HL-60 (cell line): Measurements from ENCODE around the gene AKR1D1.
A peak's percentile ranks its signal among the peaks of the same experiment; 100 is the strongest.

Experiments
- DNase-seq, 2 experiments: peaks; one replicate each; pipeline ENCODE4 v3.0.0-alpha.2; 2010 to 2020; ENCODE audit warnings: low read depth in 1 of 2, low spot score in 1 of 2
- H3K27ac ChIP-seq: fragments of 250-450 bp; sonication (Bioruptor Pico); replicated peaks from 2 replicates; pipeline ENCODE4 v1.5.1; 2020; ENCODE audit warnings: mild to moderate bottlenecking, moderate library complexity
- H3K27me3 ChIP-seq: fragments of 250-450 bp; sonication (Bioruptor Pico); 2 replicates; pipeline ENCODE4 v1.5.1; 2021; ENCODE audit warnings: mild to moderate bottlenecking, moderate library complexity; ENCODE audit not compliant: insufficient read depth, poor library complexity, severe bottlenecking
- H3K4me3 ChIP-seq: replicated peaks from 2 replicates; pipeline ENCODE4 v1.5.1; 2011; ENCODE audit warnings: mild to moderate bottlenecking, control low read depth, low read length; ENCODE audit not compliant: insufficient read depth
- CTCF ChIP-seq: IDR thresholded peaks from one replicate; pipeline ENCODE4 v1.5.1; 2011; ENCODE audit warnings: low read length, control low read depth, inconsistent platforms; ENCODE audit not compliant: insufficient read depth
- GABPA ChIP-seq: IDR thresholded peaks from 2 replicates; pipeline ENCODE4 v1.6.1; 2012; ENCODE audit warnings: low read depth
- POLR2AphosphoS5 ChIP-seq: IDR thresholded peaks from 2 replicates; pipeline ENCODE4 v1.6.1; 2012; ENCODE audit warnings: low read depth
- REST ChIP-seq: IDR thresholded peaks from 2 replicates; pipeline ENCODE4 v1.6.1; 2012; ENCODE audit warnings: low read depth; ENCODE audit not compliant: insufficient replicate concordance
- SPI1 ChIP-seq: IDR thresholded peaks from 2 replicates; pipeline ENCODE4 v1.6.1; 2012; ENCODE audit warnings: low read depth, mild to moderate bottlenecking, borderline replicate concordance

The AKR1D1 gene

GRCh38 chr7:138097064-138097741 is 20.9 kb downstream of the AKR1D1 start:
- Histone ChIP-seq H3K27ac (no peak overlapping the region), H3K4me3 (no peak overlapping the region), H3K27me3 (no peaks in the 10 kb centered on the region)
- peak in 1 of 2 experiments; percentile 50 for DNase-seq
- TF ChIP-seq POLR2AphosphoS5 (no peak), CTCF (peak; percentile 10)

GRCh38 chr7:138099813-138100212 is 23.6 kb downstream of the AKR1D1 start:
- no peak for DNase-seq

GRCh38 chr7:138105221-138105620 is 29.0 kb downstream of the AKR1D1 start:
- no peaks in the 10 kb centered on the region for H3K27me3 ChIP-seq
- DNase-seq = no peak

More at GRCh38 chr7:138099813-138100212, 23.6 kb downstream of the AKR1D1 start:
- H3K4me3 ChIP-seq = no peak overlapping the region
- H3K27ac ChIP-seq = no peak overlapping the region
- TF ChIP-seq GABPA (no peak), SPI1 (no peak), REST (no peak), POLR2AphosphoS5 (no peak), CTCF (no peak)
- H3K27me3 ChIP-seq = no peaks in the 10 kb centered on the region

More at GRCh38 chr7:138105221-138105620, 29.0 kb downstream of the AKR1D1 start:
- Histone ChIP-seq H3K27ac (no peak overlapping the region), H3K4me3 (no peak overlapping the region)
- TF ChIP-seq CTCF (no peak), POLR2AphosphoS5 (no peak), GABPA (no peak), REST (no peak), SPI1 (no peak)
